Body of pancreas (tissue), 4 donors: ENCODE data around the gene MYADML2.

Experiments
- CTCF ChIP-seq, 7 experiments: fragments of 450-650 bp in 4 of 7; fragments of 200-600 bp in 3 of 7; sonication (generic) in 3 of 7; IDR thresholded peaks; one replicate each; pipeline ENCODE4 v1.5.1; 2016 to 2019; ENCODE audit warnings: antibody characterized with exemption in 7 of 7
- POLR2A ChIP-seq, 3 donors: fragments of 450-650 bp; IDR thresholded peaks; one replicate each; pipeline ENCODE4 v1.6.1; 2016; ENCODE audit warnings: antibody characterized with exemption in 3 of 3, mild to moderate bottlenecking in 2 of 3

- TF ChIP-seq CTCF (IDR thresholded peaks at IDR 0.05) (no peak), POLR2A (IDR thresholded peaks at IDR 0.05) (no peak)
Observed at GRCh38 chr17:81941484-81942166, 5.4 kb downstream of the MYADML2 start.
